ENCODE results near the gene RPS27L. TPM values are rescaled to one million over a fixed set of nuclear protein-coding genes. Genes with fewer than 3 reads are reported as not detected.

RPS27L gene
- total and polyA plus RNA-seq, 2 experiments from 2014 or later = 30.6 to 326 TPM

DNA sequence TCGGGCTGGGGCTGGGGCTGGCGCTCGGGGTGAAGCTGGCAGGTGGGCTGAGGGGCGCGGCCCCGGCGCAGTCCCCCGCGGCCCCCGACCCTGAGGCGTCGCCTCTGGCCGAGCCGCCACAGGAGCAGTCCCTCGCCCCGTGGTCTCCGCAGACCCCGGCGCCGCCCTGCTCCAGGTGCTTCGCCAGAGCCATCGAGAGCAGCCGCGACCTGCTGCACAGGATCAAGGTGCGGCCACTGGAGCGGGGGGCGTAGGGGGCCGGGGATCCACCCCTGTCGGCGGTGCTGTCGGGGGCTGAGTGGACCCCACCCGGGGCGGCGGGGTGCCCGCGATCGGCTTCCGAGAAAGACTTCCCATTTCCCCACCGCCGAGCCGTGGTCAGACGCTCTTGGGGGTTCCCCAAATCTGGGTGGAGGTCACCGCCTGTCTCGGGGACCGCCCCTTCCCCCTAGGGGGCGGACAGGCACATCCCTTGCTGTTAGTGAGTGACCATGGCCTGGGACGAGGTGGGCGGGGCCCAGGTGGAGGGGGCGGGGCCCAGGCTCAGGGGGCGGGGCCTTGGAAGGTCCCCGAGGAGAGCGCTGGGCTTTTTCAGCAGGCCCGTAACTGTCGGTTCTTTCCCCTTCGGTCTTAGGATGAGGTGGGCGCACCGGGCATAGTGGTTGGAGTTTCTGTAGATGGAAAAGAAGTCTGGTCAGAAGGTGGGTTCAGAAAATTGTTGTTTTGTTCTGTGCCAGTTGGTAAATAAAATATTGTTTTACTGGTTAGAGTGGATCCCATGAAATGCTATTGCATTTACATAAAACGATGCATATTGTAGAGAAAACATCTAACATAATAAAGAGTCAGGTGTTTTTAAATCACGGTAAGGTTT lies 35.0 kb downstream of the RPS27L start:
- H3K4me1 ChIP-seq (ENCODE audit: low read depth) = no peaks in the 10 kb centered on the region
- peak overlapping the region; percentile 67 for H3K27ac ChIP-seq
- no peaks in the 10 kb centered on the region for H3K27me3 ChIP-seq
- H3K9me3 ChIP-seq (ENCODE audit: low read depth) = no peaks in the 10 kb centered on the region
- H3K36me3 ChIP-seq = no peaks in the 10 kb centered on the region
- H3K4me3 ChIP-seq = peak overlapping the region; percentile 94
- TF ChIP-seq, protein P1, sequence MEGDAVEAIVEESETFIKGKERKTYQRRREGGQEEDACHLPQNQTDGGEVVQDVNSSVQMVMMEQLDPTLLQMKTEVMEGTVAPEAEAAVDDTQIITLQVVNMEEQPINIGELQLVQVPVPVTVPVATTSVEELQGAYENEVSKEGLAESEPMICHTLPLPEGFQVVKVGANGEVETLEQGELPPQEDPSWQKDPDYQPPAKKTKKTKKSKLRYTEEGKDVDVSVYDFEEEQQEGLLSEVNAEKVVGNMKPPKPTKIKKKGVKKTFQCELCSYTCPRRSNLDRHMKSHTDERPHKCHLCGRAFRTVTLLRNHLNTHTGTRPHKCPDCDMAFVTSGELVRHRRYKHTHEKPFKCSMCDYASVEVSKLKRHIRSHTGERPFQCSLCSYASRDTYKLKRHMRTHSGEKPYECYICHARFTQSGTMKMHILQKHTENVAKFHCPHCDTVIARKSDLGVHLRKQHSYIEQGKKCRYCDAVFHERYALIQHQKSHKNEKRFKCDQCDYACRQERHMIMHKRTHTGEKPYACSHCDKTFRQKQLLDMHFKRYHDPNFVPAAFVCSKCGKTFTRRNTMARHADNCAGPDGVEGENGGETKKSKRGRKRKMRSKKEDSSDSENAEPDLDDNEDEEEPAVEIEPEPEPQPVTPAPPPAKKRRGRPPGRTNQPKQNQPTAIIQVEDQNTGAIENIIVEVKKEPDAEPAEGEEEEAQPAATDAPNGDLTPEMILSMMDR (IDR thresholded peaks at IDR 0.05; ENCODE audit: low read depth, low read length) = peak; percentile 22
- DNase-seq (ENCODE audit: low read depth in 1 of 2, low spot score in 1 of 2) = peak; percentile 84

DNA sequence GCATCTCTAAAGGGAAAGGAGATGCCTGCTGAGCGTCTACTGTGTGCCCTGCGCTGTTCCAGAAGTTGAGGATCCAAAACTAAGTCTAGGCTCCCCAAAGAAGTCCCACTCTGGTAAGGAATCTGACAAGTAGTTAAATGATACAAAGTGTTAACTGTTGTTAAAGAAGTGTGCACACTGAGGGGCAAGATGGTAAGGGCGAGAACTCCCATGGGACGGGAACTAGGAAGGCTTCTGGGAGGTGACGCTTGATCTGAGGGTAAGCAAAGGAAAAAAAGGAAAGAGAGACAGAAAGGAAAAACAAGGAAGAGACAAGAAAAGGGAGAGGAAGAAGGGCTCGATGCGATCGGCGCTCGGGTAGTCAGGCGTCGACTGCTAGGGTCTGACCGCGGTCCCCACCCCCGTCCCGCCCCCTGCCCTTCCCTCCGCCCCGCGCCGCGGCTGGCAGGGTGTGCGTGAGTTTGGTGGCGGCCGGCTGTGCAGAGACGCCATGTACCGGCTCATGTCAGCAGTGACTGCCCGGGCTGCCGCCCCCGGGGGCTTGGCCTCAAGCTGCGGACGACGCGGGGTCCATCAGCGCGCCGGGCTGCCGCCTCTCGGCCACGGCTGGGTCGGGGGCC lies 35.8 kb downstream of the RPS27L start, which contains the start of gene LACTB:
LACTB (plus strand) TSS at position 480 of the 620 bp plus-strand sequence; CDS start at position 491, 11 bp downstream.
- Histone ChIP-seq H3K4me1 (ENCODE audit: low read depth) (no peaks in the 10 kb centered on the region), H3K27me3 (no peaks in the 10 kb centered on the region), H3K4me3 (peak within 1 kb of the TSS; percentile 94), H3K36me3 (no peaks in the 10 kb centered on the region), H3K27ac (peak within 1 kb of the TSS; percentile 67), H3K9me3 (ENCODE audit: low read depth) (no peaks in the 10 kb centered on the region)
- peak; percentile 95 for DNase-seq (ENCODE audit: low read depth in 1 of 2, low spot score in 1 of 2)
- TF ChIP-seq, protein P1 (IDR thresholded peaks at IDR 0.05; ENCODE audit: low read depth, low read length) = no peak

DNA sequence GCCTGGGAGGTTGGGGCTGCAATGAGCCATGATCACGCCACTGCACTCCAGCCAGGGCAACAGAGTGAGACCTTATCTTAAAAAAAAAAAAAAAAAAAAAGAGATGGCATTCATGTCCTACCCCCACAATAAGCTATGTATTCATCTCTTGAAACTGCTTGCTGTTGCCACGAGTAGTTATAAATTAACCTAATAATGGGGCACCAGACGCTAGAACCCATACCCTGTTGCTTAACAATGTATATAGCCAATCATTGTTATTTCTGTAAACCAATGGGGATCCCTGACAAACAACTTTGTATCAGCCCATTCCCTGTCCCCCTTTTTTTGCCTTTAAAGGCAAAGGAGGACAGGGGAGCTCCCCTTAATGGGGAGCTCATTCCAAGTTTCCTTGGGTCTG lies 38.4 kb downstream of the RPS27L start:
- Histone ChIP-seq H3K27ac (no peak overlapping the region), H3K36me3 (no peaks in the 10 kb centered on the region), H3K4me3 (no peak overlapping the region), H3K9me3 (ENCODE audit: low read depth) (no peaks in the 10 kb centered on the region), H3K4me1 (ENCODE audit: low read depth) (no peaks in the 10 kb centered on the region), H3K27me3 (no peaks in the 10 kb centered on the region)
- DNase-seq (ENCODE audit: low read depth in 1 of 2, low spot score in 1 of 2) = no peak
- TF ChIP-seq, protein P1 (IDR thresholded peaks at IDR 0.05; ENCODE audit: low read depth, low read length) = no peak

DNA sequence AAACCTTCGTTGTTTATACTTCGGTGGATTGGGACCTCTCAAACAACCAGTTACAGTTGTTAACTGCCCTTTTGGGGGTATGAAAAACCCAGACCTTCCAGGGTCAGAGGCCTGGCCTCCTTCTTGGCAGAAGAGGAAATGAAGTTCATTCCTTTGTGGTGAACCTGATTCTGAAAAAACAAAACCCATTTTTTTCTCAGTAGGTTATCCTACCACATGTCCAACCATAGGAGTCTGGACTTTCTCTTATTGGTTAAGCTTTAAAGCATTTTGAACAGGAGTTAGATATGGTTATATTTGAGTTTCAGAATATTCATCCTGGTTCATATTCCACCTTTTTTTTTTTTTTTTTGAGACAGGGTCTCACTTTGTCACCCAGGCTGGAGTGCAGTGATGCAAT lies 42.8 kb downstream of the RPS27L start:
- Histone ChIP-seq H3K9me3 (ENCODE audit: low read depth) (no peaks in the 10 kb centered on the region), H3K4me3 (no peak overlapping the region), H3K4me1 (ENCODE audit: low read depth) (no peaks in the 10 kb centered on the region), H3K27ac (no peak overlapping the region), H3K27me3 (no peaks in the 10 kb centered on the region), H3K36me3 (no peaks in the 10 kb centered on the region)
- TF ChIP-seq, protein P1 (IDR thresholded peaks at IDR 0.05; ENCODE audit: low read depth, low read length) = no peak
- DNase-seq (ENCODE audit: low read depth in 1 of 2, low spot score in 1 of 2) = no peak

DNA sequence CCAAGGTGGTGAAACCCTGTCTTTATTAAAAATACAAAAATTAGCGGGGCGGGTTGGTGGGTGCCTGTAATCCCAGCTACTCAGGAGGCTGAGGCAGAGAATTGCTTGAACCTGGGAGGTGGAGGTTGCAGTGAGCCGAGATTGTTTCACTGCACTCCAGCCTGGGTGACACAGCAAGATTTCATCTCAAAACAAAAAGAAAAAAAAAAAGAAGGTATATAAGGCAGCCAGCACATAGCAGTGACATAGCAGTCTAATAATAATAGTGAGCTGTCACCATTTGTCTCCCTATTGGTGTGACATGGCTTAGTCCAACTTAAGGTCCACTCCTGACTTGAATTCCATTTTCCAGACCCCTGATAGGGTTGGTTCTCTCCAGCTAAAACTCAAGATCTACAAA lies 44.4 kb downstream of the RPS27L start:
- H3K4me1 ChIP-seq (ENCODE audit: low read depth) = no peaks in the 10 kb centered on the region
- H3K27me3 ChIP-seq = no peaks in the 10 kb centered on the region
- no peaks in the 10 kb centered on the region for H3K36me3 ChIP-seq
- H3K27ac ChIP-seq = no peak overlapping the region
- TF ChIP-seq, protein P1 (IDR thresholded peaks at IDR 0.05; ENCODE audit: low read depth, low read length) = no peak
- H3K9me3 ChIP-seq (ENCODE audit: low read depth) = no peaks in the 10 kb centered on the region
- DNase-seq (ENCODE audit: low read depth in 1 of 2, low spot score in 1 of 2) = no peak
- H3K4me3 ChIP-seq = no peak overlapping the region
